ENCODE results near the gene CENPH.

DNA sequence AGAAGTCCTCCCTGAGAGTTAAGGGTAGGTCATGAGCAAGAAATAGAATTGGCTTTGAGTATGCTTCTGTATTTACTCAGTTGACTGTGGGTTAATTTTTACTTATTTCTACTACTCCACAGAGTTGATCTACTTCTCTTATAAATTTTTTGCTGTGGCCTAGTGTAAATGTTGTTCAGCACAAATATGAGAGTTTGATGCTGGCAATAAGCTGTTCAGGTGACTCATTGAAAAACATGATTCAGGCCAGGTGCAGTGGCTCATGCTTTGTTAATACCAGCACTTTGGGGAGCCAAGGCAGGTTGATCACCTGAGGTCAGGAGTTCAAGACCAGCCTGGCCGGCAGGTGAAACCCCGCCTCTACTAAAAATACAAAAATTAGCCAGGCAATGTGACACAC is 40.8 kb downstream of the CENPH start:
- TF ChIP-seq, protein P1, sequence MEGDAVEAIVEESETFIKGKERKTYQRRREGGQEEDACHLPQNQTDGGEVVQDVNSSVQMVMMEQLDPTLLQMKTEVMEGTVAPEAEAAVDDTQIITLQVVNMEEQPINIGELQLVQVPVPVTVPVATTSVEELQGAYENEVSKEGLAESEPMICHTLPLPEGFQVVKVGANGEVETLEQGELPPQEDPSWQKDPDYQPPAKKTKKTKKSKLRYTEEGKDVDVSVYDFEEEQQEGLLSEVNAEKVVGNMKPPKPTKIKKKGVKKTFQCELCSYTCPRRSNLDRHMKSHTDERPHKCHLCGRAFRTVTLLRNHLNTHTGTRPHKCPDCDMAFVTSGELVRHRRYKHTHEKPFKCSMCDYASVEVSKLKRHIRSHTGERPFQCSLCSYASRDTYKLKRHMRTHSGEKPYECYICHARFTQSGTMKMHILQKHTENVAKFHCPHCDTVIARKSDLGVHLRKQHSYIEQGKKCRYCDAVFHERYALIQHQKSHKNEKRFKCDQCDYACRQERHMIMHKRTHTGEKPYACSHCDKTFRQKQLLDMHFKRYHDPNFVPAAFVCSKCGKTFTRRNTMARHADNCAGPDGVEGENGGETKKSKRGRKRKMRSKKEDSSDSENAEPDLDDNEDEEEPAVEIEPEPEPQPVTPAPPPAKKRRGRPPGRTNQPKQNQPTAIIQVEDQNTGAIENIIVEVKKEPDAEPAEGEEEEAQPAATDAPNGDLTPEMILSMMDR (IDR thresholded peaks at IDR 0.05) = no peak
- TF ChIP-seq CEBPB (IDR thresholded peaks at IDR 0.05) = no peak
- TF ChIP-seq MAFK (IDR thresholded peaks at IDR 0.05; ENCODE audit: partially characterized antibody) = no peak
- TF ChIP-seq KDM1A (IDR thresholded peaks at IDR 0.05; ENCODE audit: low read depth) = no peak
- no peak for TF ChIP-seq JUNB (IDR thresholded peaks at IDR 0.05)
- no peak for TF ChIP-seq HOXA7 (CRISPR knock-in tag; IDR thresholded peaks at IDR 0.05)
- TF ChIP-seq, protein P2, sequence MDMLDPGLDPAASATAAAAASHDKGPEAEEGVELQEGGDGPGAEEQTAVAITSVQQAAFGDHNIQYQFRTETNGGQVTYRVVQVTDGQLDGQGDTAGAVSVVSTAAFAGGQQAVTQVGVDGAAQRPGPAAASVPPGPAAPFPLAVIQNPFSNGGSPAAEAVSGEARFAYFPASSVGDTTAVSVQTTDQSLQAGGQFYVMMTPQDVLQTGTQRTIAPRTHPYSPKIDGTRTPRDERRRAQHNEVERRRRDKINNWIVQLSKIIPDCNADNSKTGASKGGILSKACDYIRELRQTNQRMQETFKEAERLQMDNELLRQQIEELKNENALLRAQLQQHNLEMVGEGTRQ (IDR thresholded peaks at IDR 0.05) = no peak
- no peak for TF ChIP-seq FOSL2 (IDR thresholded peaks at IDR 0.05)
- TF ChIP-seq FOSL2 (CRISPR knock-in tag; IDR thresholded peaks at IDR 0.05) = no peak
- no peak for TF ChIP-seq ZNF302 (CRISPR knock-in tag; IDR thresholded peaks at IDR 0.05)
- TF ChIP-seq BHLHE40 (IDR thresholded peaks at IDR 0.05; ENCODE audit: low read depth, low read length) = no peak
- TF ChIP-seq, protein P3, sequence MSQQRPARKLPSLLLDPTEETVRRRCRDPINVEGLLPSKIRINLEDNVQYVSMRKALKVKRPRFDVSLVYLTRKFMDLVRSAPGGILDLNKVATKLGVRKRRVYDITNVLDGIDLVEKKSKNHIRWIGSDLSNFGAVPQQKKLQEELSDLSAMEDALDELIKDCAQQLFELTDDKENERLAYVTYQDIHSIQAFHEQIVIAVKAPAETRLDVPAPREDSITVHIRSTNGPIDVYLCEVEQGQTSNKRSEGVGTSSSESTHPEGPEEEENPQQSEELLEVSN (IDR thresholded peaks at IDR 0.05; ENCODE audit: borderline replicate concordance, low read depth) = no peak
- no peak for TF ChIP-seq ATOH8 (CRISPR knock-in tag; IDR thresholded peaks at IDR 0.05; ENCODE audit: low read depth)
- no peak for TF ChIP-seq EP300 (IDR thresholded peaks at IDR 0.05)
